Stimulated activated CD8-positive, alpha-beta memory T cell treated with anti-CD3 and anti-CD28 coated beads, Interleukin-7, amount 100 ng/mL, for 1 hour (primary cell): ENCODE measurements around the gene LDB2.

Experiments
- DNase-seq, 2 donors: peaks; one replicate each; pipeline ENCODE4 v3.0.0-alpha.2; 2020; ENCODE audit warnings: low read depth in 2 of 2

Gene LDB2

GRCh38 chr4:16721613-16722291, 176.7 kb downstream of the LDB2 start:
- DNase-seq = no peak

- DNase-seq = no peak
Measured at GRCh38 chr4:16720761-16721160, 177.7 kb downstream of the LDB2 start.

- DNase-seq = no peak
Measured at GRCh38 chr4:16717266-16717970, 181.0 kb downstream of the LDB2 start.

GRCh38 chr4:16715482-16715881, 183.0 kb downstream of the LDB2 start:
- no peak for DNase-seq

GRCh38 chr4:16714191-16714590, 184.3 kb downstream of the LDB2 start:
- DNase-seq = no peak

GRCh38 chr4:16713696-16714095, 184.7 kb downstream of the LDB2 start:
- DNase-seq = no peak

- no peak for DNase-seq
Measured at GRCh38 chr4:16713271-16713670, 185.2 kb downstream of the LDB2 start.

GRCh38 chr4:16710198-16710597, 188.2 kb downstream of the LDB2 start:
- no peak for DNase-seq

GRCh38 chr4:16707874-16708273, 190.6 kb downstream of the LDB2 start:
- DNase-seq = no peak

GRCh38 chr4:16706251-16706650, 192.2 kb downstream of the LDB2 start:
- no peak for DNase-seq

- no peak for DNase-seq
Measured at GRCh38 chr4:16705341-16705740, 193.1 kb downstream of the LDB2 start.

- no peak for DNase-seq
Measured at GRCh38 chr4:16704489-16704888, 194.0 kb downstream of the LDB2 start.

- no peak for DNase-seq
Measured at GRCh38 chr4:16695896-16696295, 202.5 kb downstream of the LDB2 start.

GRCh38 chr4:16694884-16695276, 203.6 kb downstream of the LDB2 start:
- DNase-seq = no peak

GRCh38 chr4:16694173-16694883, 204.1 kb downstream of the LDB2 start:
- no peak for DNase-seq

GRCh38 chr4:16693641-16694040, 204.8 kb downstream of the LDB2 start:
- DNase-seq = no peak

GRCh38 chr4:16692961-16693506, 205.4 kb downstream of the LDB2 start:
- DNase-seq = no peak

- DNase-seq = no peak
Measured at GRCh38 chr4:16692524-16692923, 205.9 kb downstream of the LDB2 start.

- DNase-seq = no peak
Measured at GRCh38 chr4:16692046-16692445, 206.4 kb downstream of the LDB2 start.

GRCh38 chr4:16691450-16691849, 207.0 kb downstream of the LDB2 start:
- DNase-seq = no peak

GRCh38 chr4:16687845-16688244, 210.6 kb downstream of the LDB2 start:
- DNase-seq = no peak

GRCh38 chr4:16687011-16687410, 211.4 kb downstream of the LDB2 start:
- DNase-seq = no peak

- no peak for DNase-seq
Measured at GRCh38 chr4:16686195-16686594, 212.2 kb downstream of the LDB2 start.
